GM06990 (cell line): Measurements from ENCODE around the gene B4GALT5.

Source experiments
- DNase-seq: peaks from one replicate; pipeline ENCODE4 v3.0.0-alpha.2; 2011; ENCODE audit not compliant: insufficient read length; ENCODE audit errors: extremely low read depth
- H3K27me3 ChIP-seq: replicated peaks from 2 replicates; pipeline ENCODE4 v1.6.0; 2011; ENCODE audit warnings: low read length; ENCODE audit not compliant: control insufficient read depth, insufficient read depth
- H3K36me3 ChIP-seq: 2 replicates; pipeline ENCODE4 v1.5.1; 2011; ENCODE audit warnings: low read length; ENCODE audit not compliant: control insufficient read depth, insufficient read depth
- H3K4me3 ChIP-seq: replicated peaks from 2 replicates; pipeline ENCODE4 v1.5.1; 2011; ENCODE audit warnings: low read depth, mild to moderate bottlenecking, control low read depth, low read length
- TF ChIP-seq, protein P1 (sequence below): IDR thresholded peaks from 2 replicates; pipeline ENCODE4 v1.5.1; 2011; ENCODE audit warnings: low read length, control low read depth, mild to moderate bottlenecking, inconsistent platforms; ENCODE audit not compliant: insufficient read depth, poor library complexity, severe bottlenecking

B4GALT5 gene

DNA sequence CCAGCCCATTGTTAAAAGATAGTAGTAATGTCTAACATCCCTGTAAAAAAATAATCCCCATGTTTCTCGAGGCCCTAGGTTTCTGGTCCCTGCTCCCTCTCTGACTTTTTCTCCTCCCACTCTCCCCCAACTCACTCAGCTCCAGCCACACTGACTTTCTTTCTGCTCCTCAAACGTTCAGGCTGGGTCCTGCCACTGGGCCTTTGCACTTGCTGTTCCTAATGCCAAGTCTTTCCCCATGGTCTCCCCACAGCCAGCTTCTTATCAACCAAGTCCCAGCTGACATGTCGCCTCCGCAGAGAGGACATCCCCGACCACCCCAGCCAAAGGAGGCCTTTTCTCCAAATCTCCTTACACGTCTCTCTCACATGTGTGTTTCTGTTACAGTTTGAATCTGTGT lies 123.9 kb downstream of the B4GALT5 start:
- no peaks in the 10 kb centered on the region for H3K36me3 ChIP-seq
- H3K4me3 ChIP-seq: no peak overlapping the region
- no peaks in the 10 kb centered on the region; the same call in 1 of the 2 replicates for H3K27me3 ChIP-seq

DNA sequence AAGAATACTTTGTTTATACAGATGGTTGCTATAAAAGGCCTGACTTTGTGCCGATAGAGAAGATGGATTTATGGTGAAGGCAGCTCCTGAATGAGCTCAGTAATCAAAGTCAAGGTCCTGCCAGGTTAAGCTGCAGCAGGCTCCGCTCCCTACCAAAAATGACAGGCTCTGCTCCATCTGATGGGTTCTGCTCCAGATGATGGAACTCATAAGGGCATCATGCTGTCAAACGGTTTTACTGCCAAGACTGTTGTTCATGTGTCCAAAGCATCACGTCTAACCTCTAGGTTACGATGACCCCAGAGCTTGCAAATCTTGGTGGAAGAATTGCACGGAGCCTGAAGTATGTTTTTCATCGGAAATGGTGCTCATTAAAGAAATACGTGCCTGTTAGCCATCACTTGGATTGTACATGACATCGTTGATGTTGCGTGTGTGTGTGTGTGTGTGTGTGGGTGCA lies 126.5 kb downstream of the B4GALT5 start:
- no peak for DNase-seq
- no peak overlapping the region for H3K4me3 ChIP-seq
- H3K27me3 ChIP-seq: peaks cover 1% of the 10 kb centered on the region; the same call in 1 of the 2 replicates
- H3K36me3 ChIP-seq: no peaks in the 10 kb centered on the region
- TF ChIP-seq, protein P1, sequence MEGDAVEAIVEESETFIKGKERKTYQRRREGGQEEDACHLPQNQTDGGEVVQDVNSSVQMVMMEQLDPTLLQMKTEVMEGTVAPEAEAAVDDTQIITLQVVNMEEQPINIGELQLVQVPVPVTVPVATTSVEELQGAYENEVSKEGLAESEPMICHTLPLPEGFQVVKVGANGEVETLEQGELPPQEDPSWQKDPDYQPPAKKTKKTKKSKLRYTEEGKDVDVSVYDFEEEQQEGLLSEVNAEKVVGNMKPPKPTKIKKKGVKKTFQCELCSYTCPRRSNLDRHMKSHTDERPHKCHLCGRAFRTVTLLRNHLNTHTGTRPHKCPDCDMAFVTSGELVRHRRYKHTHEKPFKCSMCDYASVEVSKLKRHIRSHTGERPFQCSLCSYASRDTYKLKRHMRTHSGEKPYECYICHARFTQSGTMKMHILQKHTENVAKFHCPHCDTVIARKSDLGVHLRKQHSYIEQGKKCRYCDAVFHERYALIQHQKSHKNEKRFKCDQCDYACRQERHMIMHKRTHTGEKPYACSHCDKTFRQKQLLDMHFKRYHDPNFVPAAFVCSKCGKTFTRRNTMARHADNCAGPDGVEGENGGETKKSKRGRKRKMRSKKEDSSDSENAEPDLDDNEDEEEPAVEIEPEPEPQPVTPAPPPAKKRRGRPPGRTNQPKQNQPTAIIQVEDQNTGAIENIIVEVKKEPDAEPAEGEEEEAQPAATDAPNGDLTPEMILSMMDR: no peak

More for the DNA sequence above, 123.9 kb downstream of the B4GALT5 start:
- DNase-seq: no peak
- TF ChIP-seq, protein P1: no peak

DNA sequence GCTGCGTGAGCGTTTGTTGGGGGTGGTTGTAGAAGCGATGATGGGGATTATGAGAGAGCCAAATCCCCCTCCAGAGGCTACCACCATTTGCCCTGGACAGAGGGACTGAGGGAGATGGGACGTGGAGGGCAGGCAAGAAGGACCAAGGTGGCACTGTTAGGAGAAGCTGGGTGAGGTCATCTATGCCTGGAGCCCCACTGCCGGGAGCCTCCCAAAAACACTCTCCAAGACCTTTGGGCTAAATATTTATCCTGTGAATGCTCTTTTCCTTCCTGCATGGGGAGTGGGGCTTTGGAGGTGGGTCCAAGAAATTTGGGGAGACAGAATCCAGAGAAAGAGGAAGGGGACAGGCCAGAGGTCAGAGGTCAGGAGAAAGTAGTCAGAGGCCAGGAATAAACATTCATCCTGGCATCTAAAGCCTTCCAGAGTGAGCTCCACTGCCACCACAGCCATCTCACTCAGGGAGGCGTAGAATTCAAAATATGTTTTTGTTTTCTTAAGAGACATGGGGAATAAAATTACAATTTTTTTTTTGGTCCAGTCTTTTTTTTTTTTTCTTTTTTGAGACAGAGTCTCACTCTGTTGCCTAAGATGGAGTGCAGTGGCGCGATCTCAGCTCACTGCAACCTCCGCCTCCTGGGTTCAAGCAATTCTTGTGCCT lies 128.0 kb downstream of the B4GALT5 start:
- TF ChIP-seq, protein P1: no peak
- H3K27me3 ChIP-seq: peaks cover 1% of the 10 kb centered on the region
- no peak for DNase-seq
- H3K36me3 ChIP-seq: no peaks in the 10 kb centered on the region
- H3K4me3 ChIP-seq: no peak overlapping the region

DNA sequence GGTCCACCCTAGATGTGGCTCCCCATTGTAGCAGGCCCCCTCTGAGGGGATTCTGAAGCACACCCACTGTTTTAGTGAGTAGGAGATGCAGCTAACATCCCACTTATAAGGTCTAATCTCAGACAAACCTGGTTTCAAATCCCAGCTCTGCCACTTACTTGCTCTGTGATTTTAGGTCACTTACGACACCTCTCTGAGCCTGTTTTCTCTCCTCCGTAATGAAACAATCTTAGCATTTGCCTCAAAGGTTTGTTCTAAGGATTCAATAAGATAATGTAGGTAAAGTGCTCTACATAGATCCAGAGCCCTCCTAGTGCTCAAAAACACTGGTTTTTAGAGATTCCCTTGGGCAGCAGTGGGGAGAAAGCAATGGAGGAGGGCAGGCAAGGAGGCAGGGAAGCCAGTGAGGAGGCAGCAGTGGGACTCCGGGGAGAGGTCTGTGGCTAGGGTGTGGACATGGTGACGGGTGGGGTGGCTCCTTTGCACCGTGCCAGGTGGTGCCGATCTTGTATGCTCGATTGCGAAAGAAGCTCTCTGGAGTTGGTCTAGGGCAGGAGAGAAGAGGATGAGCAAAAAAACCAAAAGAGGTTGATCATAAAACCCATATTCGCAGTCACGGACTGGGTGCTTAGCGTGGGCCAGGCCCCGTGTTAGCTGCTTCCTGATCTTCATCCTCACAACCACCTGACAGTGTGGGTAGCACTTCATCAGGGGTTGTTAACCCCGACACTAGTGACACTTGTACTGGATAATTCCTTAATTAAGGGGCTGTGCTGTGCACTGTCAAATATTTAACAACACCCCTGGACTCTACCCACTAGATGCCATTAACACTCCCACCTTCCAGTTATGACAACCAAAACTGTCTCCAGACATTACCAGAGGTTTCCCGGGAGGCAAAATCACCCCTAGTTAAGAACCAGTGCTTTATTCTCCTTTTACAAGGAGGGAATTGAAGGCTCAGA lies 129.0 kb downstream of the B4GALT5 start:
- no peak overlapping the region for H3K4me3 ChIP-seq
- DNase-seq: no peak
- no peaks in the 10 kb centered on the region for H3K36me3 ChIP-seq
- TF ChIP-seq, protein P1: no peak
- H3K27me3 ChIP-seq: peaks cover 1% of the 10 kb centered on the region

DNA sequence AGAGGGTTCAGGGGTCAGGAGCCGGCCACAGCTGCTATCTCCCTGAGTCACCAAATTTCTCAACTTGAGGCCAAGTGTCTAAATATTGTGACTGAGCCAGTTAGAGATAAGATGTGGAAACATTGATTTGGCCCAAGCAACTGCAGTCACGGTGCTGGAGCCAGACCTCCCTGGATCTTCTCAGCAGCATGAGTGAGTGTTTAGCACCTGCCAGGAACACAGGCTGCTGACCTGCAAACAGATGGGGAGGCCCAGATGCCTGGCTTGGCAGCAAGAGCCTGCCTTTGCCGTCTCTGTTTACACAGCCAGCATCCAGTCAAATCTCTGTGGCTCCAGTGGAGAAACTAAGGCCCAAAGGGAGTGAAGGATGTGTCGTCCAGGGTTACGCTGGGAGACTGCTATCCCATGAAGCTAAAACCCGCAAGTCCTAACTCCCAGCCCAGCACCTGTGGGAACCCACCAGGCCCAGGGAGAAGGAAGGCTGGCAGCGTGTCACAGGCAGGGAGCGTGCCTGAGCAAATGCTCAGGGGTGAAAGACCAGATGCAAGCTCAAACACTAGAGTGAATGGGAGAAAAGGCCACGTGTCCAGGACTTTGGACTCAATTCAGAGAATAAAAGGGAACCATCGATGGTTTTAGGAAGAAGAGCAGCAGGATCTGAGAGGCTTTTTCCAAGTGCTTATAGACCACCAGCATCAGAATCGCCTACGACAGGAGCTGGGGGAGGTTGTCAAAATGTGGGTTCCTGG lies 129.8 kb downstream of the B4GALT5 start:
- no peak overlapping the region for H3K4me3 ChIP-seq
- no peak for DNase-seq

More for the DNA sequence above, 129.8 kb downstream of the B4GALT5 start:
- TF ChIP-seq, protein P1: no peak
- no peaks in the 10 kb centered on the region for H3K36me3 ChIP-seq
- peaks cover 1% of the 10 kb centered on the region for H3K27me3 ChIP-seq
